Dendritic cell treated with granulocyte-macrophage colony-stimulating factor and Interleukin-4, amounts not matched to agents 40 ng/mL and 50 ng/mL, for 4 days (primary cell): ENCODE data around the gene GDE1.
"Not testable (repeated sequence)": the region's sequence is repeated elsewhere in the genome, so short reads cannot be mapped to it uniquely, and the experiment has no call there.

Experiments used
- H3K27ac Mint-ChIP-seq: one replicate; pipeline ENCODE4 v1.8.0; 2022; ENCODE audit warnings: mild to moderate bottlenecking, mixed read lengths
- H3K27me3 Mint-ChIP-seq: one replicate; pipeline ENCODE4 v1.8.0; 2022; ENCODE audit warnings: mild to moderate bottlenecking, mixed read lengths
- H3K36me3 Mint-ChIP-seq: one replicate; pipeline ENCODE4 v1.8.0; 2022; ENCODE audit warnings: low read depth, mixed read lengths
- H3K4me1 Mint-ChIP-seq: one replicate; pipeline ENCODE4 v1.8.0; 2022; ENCODE audit warnings: low read depth, mixed read lengths
- H3K4me3 Mint-ChIP-seq: one replicate; pipeline ENCODE4 v1.8.0; 2022; ENCODE audit warnings: mild to moderate bottlenecking, moderate library complexity, mixed read lengths
- H3K9me3 Mint-ChIP-seq: one replicate; pipeline ENCODE4 v1.8.0; 2022; ENCODE audit warnings: mixed read lengths
- intact Hi-C: fragments of 100-400 bp; cut with micrococcal nuclease; formaldehyde crosslinking; loops from one replicate; pipeline ENCODE4 v1.15.0; 2022

Gene GDE1, protein sequence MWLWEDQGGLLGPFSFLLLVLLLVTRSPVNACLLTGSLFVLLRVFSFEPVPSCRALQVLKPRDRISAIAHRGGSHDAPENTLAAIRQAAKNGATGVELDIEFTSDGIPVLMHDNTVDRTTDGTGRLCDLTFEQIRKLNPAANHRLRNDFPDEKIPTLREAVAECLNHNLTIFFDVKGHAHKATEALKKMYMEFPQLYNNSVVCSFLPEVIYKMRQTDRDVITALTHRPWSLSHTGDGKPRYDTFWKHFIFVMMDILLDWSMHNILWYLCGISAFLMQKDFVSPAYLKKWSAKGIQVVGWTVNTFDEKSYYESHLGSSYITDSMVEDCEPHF

DNA sequence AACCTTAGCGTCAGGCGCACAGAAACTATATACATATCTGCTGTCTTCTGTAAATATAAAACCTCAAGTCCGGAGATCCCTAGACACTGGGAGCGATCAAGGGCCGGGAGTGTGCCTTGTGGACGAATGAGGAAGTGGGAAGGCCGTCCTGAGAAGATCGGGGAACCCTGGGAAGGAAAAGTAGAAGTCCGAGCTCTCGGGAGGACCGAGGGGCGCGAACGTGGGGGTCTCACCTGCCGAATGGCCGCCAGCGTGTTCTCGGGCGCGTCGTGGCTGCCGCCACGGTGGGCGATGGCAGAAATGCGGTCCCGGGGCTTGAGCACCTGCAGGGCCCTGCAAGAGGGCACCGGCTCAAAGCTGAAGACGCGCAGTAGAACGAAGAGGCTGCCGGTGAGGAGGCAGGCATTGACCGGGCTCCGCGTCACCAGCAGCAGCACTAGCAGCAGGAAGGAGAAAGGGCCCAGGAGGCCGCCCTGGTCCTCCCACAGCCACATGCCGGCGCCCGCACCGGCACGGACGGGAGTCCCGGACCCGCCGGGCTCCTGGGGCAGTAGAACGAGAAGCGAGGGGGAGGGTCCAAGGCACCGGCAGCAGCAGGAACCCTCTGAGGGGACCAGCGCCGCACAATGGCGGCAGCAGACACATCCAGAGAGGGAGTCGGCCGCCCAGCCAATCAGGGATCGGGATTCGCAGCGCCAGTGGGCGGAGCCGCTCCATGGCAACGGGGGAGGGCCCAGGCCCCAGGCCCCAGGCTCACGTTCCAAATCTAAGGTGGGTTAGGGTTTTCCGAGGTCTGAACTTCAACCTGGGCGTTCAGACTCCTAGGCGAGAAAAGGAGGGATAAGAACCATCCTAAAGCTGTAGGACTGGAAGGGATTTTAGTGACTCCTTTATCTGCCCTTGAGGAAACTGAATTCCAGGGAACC is at the start of gene GDE1:
GDE1 (minus strand) TSS at position 628 of the 926 bp plus-strand sequence; CDS start at position 494, 134 bp downstream.
- Mint-ChIP-seq H3K27ac (peak within 1 kb of the TSS; percentile 96), H3K4me3 (peak within 1 kb of the TSS; percentile 90), H3K27me3 (no peaks in the 10 kb centered on the region), H3K36me3 (peaks cover 34% of the 10 kb centered on the region), H3K9me3 (no peaks in the 10 kb centered on the region), H3K4me1 (peaks cover 55% of the 10 kb centered on the region)
- intact Hi-C loops = loop anchor here (10.0 kb wide), 1 partner anchor 457 kb away; the partner anchor contains the start of gene COQ7

DNA sequence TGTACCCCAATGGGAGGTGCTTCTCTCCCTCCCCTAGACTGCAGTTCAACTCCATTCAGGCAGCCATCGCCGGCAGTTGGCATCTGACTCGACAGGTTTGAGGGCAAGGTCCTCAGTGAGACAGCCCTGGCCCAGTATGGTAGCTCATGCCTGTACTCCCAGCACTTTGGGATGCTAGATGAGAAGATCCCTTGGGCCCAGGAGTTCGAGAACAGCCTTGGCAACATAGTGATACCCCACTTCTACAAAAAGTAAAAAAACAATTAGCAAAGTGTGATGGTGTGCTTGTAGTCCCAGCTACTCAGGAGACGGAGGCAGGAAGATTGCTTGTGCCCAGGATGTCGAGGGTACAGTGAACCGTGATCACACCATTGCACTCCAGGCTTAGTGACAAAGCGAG is 45.7 kb upstream of the GDE1 start:
- Mint-ChIP-seq H3K9me3 (no peaks in the 10 kb centered on the region), H3K4me1 (no peaks in the 10 kb centered on the region), H3K27ac (no peak overlapping the region), H3K4me3 (no peak overlapping the region), H3K36me3 (peaks cover 94% of the 10 kb centered on the region), H3K27me3 (no peaks in the 10 kb centered on the region)
- intact Hi-C loops = no loop called here

DNA sequence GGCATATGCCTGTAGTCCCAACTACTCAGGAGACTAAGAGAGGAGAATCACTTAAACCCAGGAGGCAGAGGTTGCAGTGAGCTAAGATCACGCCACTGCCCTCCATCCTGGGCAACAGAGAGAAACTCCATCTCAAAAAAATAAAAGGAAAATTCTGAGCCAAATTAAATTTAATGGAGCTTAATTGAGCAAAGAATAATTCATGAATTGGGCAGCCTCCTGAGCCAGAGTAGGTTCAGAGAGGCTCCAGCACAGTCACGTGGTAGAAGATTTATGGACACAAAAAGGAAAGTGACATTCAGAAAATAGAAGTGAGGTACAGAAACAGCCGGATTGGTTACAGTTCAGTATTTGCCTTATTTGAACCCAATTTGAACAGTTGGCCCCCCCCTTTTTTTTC is 44.5 kb upstream of the GDE1 start:
- Mint-ChIP-seq H3K36me3 (peaks cover 94% of the 10 kb centered on the region), H3K4me3 (no peak overlapping the region), H3K4me1 (peaks cover 8% of the 10 kb centered on the region), H3K27me3 (no peaks in the 10 kb centered on the region), H3K27ac (no peak overlapping the region), H3K9me3 (no peaks in the 10 kb centered on the region)
- intact Hi-C loops = no loop called here

DNA sequence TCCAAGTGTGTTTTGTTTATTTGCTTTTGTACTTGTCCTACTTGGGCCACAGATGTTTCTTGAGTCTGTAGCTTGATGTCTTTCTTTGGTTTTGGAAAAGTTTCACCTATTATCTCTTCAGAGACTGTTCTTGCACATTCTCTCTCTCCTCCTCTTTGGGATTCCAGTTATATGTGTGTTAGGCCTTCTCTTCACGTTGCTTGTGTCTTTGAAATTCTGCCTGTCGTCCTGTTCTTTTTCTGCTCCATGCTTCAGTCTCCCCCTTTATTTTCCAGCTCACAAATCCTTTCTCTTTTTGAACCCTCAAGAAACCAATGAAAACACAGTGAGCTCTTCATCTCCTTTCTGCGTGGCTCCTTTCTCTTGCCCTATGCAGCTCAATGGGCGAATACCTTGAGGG is 41.5 kb upstream of the GDE1 start:
- Mint-ChIP-seq H3K9me3 (no peaks in the 10 kb centered on the region), H3K27me3 (no peaks in the 10 kb centered on the region), H3K27ac (no peak overlapping the region), H3K4me1 (peaks cover 20% of the 10 kb centered on the region), H3K36me3 (peaks cover 65% of the 10 kb centered on the region), H3K4me3 (no peak overlapping the region)
- intact Hi-C loops = no loop called here

DNA sequence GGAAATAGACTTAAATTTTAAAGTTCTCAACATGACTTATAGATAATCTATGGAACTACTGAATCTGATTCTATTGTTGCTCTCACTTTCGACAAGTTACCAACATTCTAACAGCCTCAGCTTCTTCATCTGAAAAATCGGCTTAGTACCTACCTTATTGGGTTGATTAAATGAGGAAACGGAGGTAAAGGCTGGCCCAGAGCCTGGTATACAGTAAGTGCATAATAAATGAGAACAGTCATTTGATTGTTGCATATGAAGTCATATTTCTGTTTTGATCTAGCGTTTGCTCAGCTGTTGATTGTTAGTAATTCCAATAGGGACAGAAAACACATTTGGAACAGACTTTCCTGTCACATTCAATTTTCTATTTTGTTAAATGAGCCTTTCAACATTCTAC is 38.2 kb upstream of the GDE1 start:
- Mint-ChIP-seq H3K4me1 (peaks cover 36% of the 10 kb centered on the region), H3K27ac (no peak overlapping the region), H3K9me3 (no peaks in the 10 kb centered on the region), H3K27me3 (no peaks in the 10 kb centered on the region), H3K4me3 (no peak overlapping the region), H3K36me3 (peaks cover 41% of the 10 kb centered on the region)
- intact Hi-C loops = no loop called here

DNA sequence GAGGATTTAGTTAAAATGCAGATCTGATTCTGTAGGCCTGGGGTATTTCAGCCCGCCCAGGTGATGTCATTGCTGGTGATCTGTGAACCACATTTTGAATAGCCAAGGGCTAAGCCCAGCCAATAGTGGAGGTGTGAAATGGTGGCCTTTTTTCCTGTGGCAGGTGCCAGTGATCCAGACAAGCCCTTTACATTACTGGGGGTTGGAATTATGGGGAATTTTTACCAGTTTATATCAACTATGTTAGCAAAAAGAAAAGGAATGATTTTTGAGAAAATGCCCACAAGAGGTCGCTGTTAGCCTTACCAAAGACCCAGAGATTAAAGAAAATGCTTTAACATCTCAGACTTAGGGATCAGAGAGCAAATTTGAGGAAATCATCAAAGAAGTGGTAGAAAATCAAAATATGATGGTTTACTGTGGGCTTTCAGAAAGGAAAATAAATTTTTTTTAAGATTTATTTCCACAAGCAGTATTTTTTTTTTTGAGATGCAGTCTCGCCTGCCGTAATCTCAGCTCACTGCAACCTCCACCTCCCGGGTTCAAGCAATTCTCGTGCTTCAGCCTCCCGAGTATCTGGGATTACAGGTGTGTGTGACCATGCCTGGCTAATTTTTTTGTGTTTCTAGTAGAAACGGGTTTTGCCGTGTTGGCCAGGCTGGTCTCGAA is 37.5 kb upstream of the GDE1 start:
- H3K36me3 Mint-ChIP-seq = peaks cover 35% of the 10 kb centered on the region
- no peak overlapping the region for H3K27ac Mint-ChIP-seq
- no peaks in the 10 kb centered on the region for H3K9me3 Mint-ChIP-seq
- H3K4me1 Mint-ChIP-seq = peaks cover 36% of the 10 kb centered on the region
- no peaks in the 10 kb centered on the region for H3K27me3 Mint-ChIP-seq
- no peak overlapping the region for H3K4me3 Mint-ChIP-seq
- intact Hi-C loops = loop anchor here (1.0 kb wide), 1 partner anchor 327 kb away; no protein-coding TSS in a partner anchor

DNA sequence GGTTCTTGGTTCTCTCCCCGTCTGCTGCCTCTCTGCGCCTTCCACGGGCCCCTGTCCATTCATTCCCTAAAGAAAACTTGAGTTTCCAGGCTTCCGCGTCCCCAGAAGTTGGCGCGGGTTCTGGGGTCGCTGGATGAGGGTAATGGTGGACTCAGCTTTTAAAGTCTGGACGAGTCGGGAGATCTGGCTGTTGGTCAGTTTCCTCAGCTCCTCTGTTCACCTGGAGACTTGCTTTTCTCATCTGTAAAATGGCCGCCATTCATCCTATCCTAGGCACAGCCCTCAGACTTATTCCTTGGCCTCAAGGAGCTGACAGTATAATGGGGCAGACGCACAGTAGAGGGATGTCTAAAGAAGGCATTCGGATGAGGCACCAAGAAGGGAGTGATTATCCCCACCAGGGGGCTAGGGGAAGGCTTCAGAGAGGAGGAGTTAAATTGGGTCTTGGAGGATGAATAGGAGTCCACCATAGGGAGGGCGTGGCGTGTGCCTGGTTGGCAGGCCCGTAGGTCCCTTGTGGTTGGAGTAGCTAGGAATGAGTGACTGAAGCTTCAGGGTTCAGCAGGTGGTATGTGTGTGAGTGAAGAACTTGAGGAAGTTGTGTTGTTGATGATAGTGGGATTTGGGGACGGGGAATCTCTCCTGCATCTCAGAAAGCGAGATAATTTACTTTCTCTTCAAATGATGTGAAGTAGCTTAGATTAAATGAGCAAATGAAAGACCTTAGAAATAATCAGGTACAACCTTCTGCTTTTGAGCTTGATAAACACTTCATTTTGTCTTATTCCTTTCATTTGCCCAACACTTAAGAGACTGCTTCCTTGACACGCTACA is 34.3 kb upstream of the GDE1 start:
- intact Hi-C loops = loop anchor here (1.0 kb wide), 2 partner anchors 33 to 489 kb away; partner anchors contain the start of genes CCP110 and COQ7
- H3K27ac Mint-ChIP-seq = peak overlapping the region; percentile 92

DNA sequence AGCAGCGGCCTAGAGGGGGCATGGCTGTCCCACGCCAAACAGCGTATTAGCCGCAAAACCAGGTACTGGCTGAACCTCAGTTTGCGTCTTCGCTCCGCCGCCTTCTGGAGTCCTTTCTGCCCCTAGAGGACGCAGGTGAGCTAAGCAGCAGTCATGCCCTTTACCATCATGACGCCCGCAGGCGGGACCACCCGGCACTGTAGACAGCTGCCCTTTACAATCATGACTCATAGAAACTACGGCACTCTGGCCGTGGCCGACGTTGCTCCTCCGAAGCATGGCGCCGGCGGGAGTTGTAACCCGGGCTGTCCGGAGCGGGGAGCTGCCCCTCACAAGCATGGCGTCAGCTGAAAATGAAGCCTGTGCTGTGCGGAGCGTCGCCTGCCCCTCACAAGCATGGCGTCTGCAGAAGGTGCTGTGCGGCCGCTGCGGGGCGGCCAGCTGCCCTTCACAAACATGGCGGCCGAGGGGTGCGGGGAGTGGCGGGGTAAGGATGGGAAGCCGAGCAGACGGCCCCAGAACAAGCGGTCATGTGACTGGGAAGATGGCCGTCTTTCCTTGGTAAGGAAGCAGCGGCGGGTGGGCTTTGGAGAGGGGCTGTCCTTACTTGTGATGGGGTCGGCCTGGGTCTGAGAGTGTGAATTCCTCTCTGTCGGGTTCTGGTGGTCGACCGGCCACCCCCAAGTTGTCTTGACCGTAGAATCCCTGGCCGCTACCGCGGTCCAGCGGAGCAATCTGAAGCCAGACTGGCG is 33.5 kb upstream of the GDE1 start, which contains the start of gene VPS35L:
VPS35L (plus strand) TSS at position 518 of the 752 bp plus-strand sequence; CDS start at position 545, 27 bp downstream.
- intact Hi-C loops = loop anchor here (1.0 kb wide), 2 partner anchors 32 to 488 kb away; partner anchors contain the start of genes CCP110 and COQ7
- Mint-ChIP-seq H3K4me3 (peak within 1 kb of the TSS; percentile 75), H3K27ac (peak within 1 kb of the TSS; percentile 92)

More for the DNA sequence above, 34.3 kb upstream of the GDE1 start:
- H3K4me1 Mint-ChIP-seq = peaks cover 25% of the 10 kb centered on the region
- no peaks in the 10 kb centered on the region for H3K9me3 Mint-ChIP-seq
- peaks cover 10% of the 10 kb centered on the region for H3K36me3 Mint-ChIP-seq
- no peaks in the 10 kb centered on the region for H3K27me3 Mint-ChIP-seq
- H3K4me3 Mint-ChIP-seq = peak overlapping the region; percentile 75

DNA sequence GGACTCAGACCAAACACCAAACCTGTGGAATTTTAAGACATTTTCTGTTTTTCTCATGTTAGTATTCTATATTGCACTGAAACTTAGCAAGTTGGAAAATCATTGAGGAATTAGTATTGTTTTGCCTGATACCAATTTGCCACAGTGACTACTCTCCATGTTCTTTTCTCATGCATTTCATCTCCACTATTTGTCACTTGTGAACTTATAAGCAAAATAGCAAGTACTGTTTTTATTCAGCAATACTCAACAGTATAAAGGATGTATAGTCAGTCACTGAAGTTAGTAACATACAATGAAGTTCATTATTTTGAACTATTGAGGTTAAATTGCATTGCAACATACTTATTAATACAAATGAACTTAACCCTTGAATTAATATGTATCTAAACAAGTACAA is 27.8 kb upstream of the GDE1 start:
- H3K27me3 Mint-ChIP-seq = no peaks in the 10 kb centered on the region
- H3K4me1 Mint-ChIP-seq = no peaks in the 10 kb centered on the region
- intact Hi-C loops = no loop called here
- no peak overlapping the region for H3K27ac Mint-ChIP-seq
- H3K4me3 Mint-ChIP-seq = no peak overlapping the region
- no peaks in the 10 kb centered on the region for H3K9me3 Mint-ChIP-seq
- H3K36me3 Mint-ChIP-seq = peaks cover 24% of the 10 kb centered on the region

More for the DNA sequence above, 33.5 kb upstream of the GDE1 start, which contains the start of gene VPS35L:
- peaks cover 24% of the 10 kb centered on the region for H3K4me1 Mint-ChIP-seq
- no peaks in the 10 kb centered on the region for H3K9me3 Mint-ChIP-seq
- no peaks in the 10 kb centered on the region for H3K27me3 Mint-ChIP-seq
- H3K36me3 Mint-ChIP-seq = peaks cover 10% of the 10 kb centered on the region

DNA sequence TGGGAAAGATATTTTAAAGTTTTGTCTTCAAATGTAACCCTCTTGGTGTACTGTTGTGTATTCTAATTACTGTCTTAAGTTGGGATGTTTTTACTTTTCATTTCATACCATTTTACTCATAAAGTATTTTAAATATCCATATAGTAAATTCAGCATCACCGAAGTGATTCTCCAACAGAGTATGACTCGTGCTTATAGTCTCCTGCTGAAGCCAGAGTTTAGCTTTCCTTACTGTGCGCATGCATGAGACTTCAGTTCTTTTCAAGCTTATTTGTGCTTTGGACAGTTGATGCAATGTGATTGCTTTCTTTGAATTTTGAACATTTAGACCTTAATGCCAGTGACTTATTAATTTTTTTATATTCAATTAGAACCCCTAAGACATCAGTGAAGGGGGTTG is 26.2 kb upstream of the GDE1 start:
- Mint-ChIP-seq H3K27ac (no peak overlapping the region), H3K36me3 (peaks cover 39% of the 10 kb centered on the region), H3K27me3 (no peaks in the 10 kb centered on the region), H3K4me3 (no peak overlapping the region), H3K9me3 (peaks cover 11% of the 10 kb centered on the region), H3K4me1 (no peaks in the 10 kb centered on the region)
- intact Hi-C loops = no loop called here

DNA sequence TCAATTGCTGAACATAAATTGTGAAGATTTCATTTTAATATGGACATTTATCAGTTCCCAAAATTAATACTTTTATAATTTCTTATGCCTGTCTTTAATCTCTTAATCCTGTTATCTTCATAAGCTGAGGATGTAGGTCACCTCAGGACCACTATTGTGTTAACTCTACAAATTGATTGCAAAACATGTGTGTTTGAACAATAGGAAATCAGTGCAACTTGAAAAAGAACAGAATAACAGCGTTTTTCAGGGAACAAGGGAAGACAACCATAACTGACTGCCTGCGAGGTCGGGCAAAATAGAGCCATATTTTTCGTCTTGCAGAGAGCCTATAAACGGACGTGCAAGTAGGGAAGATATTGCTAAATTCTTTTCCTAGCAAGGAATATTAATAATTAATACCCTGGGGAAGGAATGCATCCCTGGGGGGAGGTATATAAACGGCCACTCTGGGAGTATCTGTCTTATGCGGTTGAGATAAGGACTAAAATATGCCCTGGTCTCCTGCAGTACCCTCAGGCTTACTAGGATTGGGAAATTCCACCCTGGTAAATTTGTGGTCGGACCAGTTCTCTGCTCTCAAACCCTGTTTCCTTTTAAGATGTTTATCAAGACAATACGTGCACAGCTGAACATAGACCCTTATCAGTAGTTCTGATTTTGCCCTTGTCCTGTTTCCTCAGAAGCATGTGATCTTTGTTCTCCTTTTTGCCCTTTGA is 21.5 kb upstream of the GDE1 start:
- peaks cover 73% of the 10 kb centered on the region for H3K36me3 Mint-ChIP-seq
- peaks cover 11% of the 10 kb centered on the region for H3K9me3 Mint-ChIP-seq

More for the DNA sequence above, 21.5 kb upstream of the GDE1 start:
- intact Hi-C loops, H3K4me3 Mint-ChIP-seq, H3K27me3 Mint-ChIP-seq, H3K4me1 Mint-ChIP-seq, H3K27ac Mint-ChIP-seq: not testable (repeated sequence)
